ENCODE measurements around the gene LENEP.

The LENEP gene

GRCh38 chr1:155010211-155010918, 17.0 kb downstream of the LENEP start:
- DNase-seq (ENCODE audit: low read depth) = no peak

GRCh38 chr1:155011004-155011416, 17.6 kb downstream of the LENEP start:
- no peak for DNase-seq (ENCODE audit: low read depth)

- DNase-seq (ENCODE audit: low read depth) = no peak
Observed at GRCh38 chr1:155011437-155012025, 18.1 kb downstream of the LENEP start.

- DNase-seq (ENCODE audit: low read depth) = no peak
Observed at GRCh38 chr1:155012026-155012546, 18.7 kb downstream of the LENEP start.

- DNase-seq (ENCODE audit: low read depth) = no peak
Observed at GRCh38 chr1:155012776-155013602, 19.6 kb downstream of the LENEP start.

GRCh38 chr1:155013632-155014031, 20.2 kb downstream of the LENEP start:
- peak; percentile 42 for DNase-seq (ENCODE audit: low read depth)

- no peak for DNase-seq (ENCODE audit: low read depth)
Observed at GRCh38 chr1:155014709-155015508, 21.5 kb downstream of the LENEP start.

- DNase-seq (ENCODE audit: low read depth) = no peak
Observed at GRCh38 chr1:155015527-155016230, 22.3 kb downstream of the LENEP start.

- DNase-seq (ENCODE audit: low read depth) = no peak
Observed at GRCh38 chr1:155016231-155016831, 22.9 kb downstream of the LENEP start.

GRCh38 chr1:155017041-155017945, 23.9 kb downstream of the LENEP start:
- DNase-seq (ENCODE audit: low read depth) = peak; percentile 86

- DNase-seq (ENCODE audit: low read depth) = no peak
Observed at GRCh38 chr1:155017946-155018316, 24.5 kb downstream of the LENEP start.

GRCh38 chr1:155018617-155019348, 25.4 kb downstream of the LENEP start:
- no peak for DNase-seq (ENCODE audit: low read depth)

GRCh38 chr1:155019377-155020245, 26.2 kb downstream of the LENEP start:
- no peak for DNase-seq (ENCODE audit: low read depth)

- no peak for DNase-seq (ENCODE audit: low read depth)
Observed at GRCh38 chr1:155022136-155022926, 28.9 kb downstream of the LENEP start.

- no peak for DNase-seq (ENCODE audit: low read depth)
Observed at GRCh38 chr1:155022927-155023236, 29.5 kb downstream of the LENEP start.

GRCh38 chr1:155023627-155024026, 30.2 kb downstream of the LENEP start:
- DNase-seq (ENCODE audit: low read depth) = no peak

GRCh38 chr1:155024315-155024714, 30.9 kb downstream of the LENEP start:
- no peak for DNase-seq (ENCODE audit: low read depth)
